Measurements from ENCODE around the gene ZDHHC1.

ZDHHC1 gene

GRCh38 chr16:67393788-67394154 lies 22.5 kb downstream of the ZDHHC1 start:
- peak overlapping the region; percentile 33 for H3K4me3 ChIP-seq (ENCODE audit: control insufficient read depth, low read depth, low read length)
- no peak for DNase-seq (ENCODE audit: low read depth)
- TF ChIP-seq CTCF (IDR thresholded peaks at IDR 0.05; ENCODE audit: control insufficient read depth, insufficient read depth, low read depth, low read length, missing control alignments): no peak

GRCh38 chr16:67393111-67393787 lies 23.0 kb downstream of the ZDHHC1 start, which contains the start of gene TPPP3:
TPPP3 (minus strand) TSS chr16:67393498; CDS start chr16:67391111, 2,387 bp downstream.
- peak; percentile 61 for TF ChIP-seq CTCF (IDR thresholded peaks at IDR 0.05; ENCODE audit: control insufficient read depth, insufficient read depth, low read depth, low read length, missing control alignments)
- DNase-seq (ENCODE audit: low read depth): no peak
- H3K4me3 ChIP-seq (ENCODE audit: control insufficient read depth, low read depth, low read length): peak within 1 kb of the TSS; percentile 33

- no peak overlapping the region; the same call in 1 of the 2 replicates for H3K4me3 ChIP-seq (ENCODE audit: control insufficient read depth, low read depth, low read length)
- TF ChIP-seq CTCF (IDR thresholded peaks at IDR 0.05; ENCODE audit: control insufficient read depth, insufficient read depth, low read depth, low read length, missing control alignments): no peak
- DNase-seq (ENCODE audit: low read depth): no peak
Measured at GRCh38 chr16:67392301-67393059, 23.8 kb downstream of the ZDHHC1 start.

- no peak for TF ChIP-seq CTCF (IDR thresholded peaks at IDR 0.05; ENCODE audit: control insufficient read depth, insufficient read depth, low read depth, low read length, missing control alignments)
- DNase-seq (ENCODE audit: low read depth): no peak
- no peak overlapping the region for H3K4me3 ChIP-seq (ENCODE audit: control insufficient read depth, low read depth, low read length)
Measured at GRCh38 chr16:67391424-67392300, 24.6 kb downstream of the ZDHHC1 start.

- no peak for TF ChIP-seq CTCF (IDR thresholded peaks at IDR 0.05; ENCODE audit: control insufficient read depth, insufficient read depth, low read depth, low read length, missing control alignments)
- H3K4me3 ChIP-seq (ENCODE audit: control insufficient read depth, low read depth, low read length): no peak overlapping the region
- DNase-seq (ENCODE audit: low read depth): no peak
Measured at GRCh38 chr16:67390816-67391423, 25.4 kb downstream of the ZDHHC1 start.

Measured in AG09309 (cell line).